Measurements from ENCODE around the gene ABHD17B.
"Not testable (repeated sequence)": the region's sequence is repeated elsewhere in the genome, so short reads cannot be mapped to it uniquely, and the experiment has no call there.

ABHD17B gene

DNA sequence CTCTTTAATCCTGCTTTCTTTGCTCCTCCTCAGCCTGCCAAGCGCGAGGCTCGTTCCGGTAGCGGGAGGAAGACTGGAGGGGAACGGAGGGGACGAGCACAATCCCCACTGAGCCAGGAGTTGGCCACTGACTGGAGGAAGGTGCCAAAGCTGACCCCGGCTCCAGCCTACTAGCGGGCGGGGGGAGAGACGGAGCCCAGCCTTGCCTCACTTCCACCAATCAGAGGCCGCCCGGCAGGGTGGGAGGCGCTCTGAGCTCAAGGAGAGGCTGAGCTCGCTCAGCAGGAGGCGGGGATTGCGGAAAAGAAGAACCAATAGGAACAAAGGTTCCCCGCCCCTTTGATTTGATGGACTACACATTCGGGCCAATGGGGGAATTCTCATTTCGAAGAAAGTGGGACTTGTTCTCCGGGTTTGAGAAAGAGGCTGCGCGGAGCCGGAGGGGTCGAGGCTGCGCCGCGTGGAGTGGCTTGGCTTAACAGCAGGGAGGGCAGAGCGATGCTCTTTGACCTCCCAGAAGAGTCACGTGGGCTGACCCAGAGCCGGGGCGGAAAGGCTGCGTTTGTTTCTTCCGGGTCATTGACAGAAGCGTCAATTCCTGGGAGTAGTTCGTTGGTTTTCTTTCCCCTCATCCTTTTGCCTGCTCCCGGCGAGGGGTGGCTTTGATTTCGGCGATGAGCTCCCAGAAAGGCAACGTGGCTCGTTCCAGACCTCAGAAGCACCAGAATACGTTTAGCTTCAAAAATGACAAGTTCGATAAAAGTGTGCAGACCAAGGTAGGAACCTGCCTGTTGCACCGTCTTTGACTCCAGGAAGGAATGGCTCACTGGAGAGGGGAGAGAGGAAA lies at the start of gene ABHD17B, which contains the start of gene C9orf85:
Gene ABHD17B (minus strand): TSS at position 133 of the 847 bp plus-strand sequence. CDS start 36,113 bp downstream, outside the sequence.
Gene C9orf85 (plus strand): TSS at position 579 of the 847 bp plus-strand sequence. CDS start 96 bp downstream, at position 675.
- DNase-seq, result peak; percentile 99

DNA sequence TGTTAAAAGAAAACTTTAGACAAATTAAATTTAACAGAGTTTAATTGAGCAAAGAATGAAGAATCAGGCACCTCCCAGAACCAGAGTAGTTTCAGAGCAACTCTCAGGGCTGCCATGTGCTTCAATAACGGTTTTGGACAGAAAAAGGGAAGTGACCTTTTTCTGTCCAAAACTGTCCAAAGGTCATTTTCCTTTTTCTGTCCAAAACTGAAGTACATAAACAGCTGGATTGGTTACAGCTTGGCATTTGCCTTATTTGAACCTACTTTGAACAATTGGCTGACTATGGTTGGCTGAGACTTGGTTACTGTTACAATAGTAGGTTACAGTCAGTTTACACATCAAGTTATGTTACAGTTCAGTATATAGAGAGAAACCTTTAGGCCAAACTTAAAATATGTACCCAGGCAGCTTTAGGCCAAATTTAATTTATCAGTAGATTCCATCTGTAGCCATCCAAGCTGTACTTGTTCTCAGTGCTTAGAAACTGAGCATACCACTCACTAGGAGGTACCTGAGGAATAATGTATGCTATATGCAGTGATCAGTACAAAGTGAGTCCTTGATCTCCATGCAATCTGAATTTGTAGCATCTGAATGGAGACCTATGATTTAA lies 44.4 kb upstream of the ABHD17B start:
- no peak for DNase-seq

DNA sequence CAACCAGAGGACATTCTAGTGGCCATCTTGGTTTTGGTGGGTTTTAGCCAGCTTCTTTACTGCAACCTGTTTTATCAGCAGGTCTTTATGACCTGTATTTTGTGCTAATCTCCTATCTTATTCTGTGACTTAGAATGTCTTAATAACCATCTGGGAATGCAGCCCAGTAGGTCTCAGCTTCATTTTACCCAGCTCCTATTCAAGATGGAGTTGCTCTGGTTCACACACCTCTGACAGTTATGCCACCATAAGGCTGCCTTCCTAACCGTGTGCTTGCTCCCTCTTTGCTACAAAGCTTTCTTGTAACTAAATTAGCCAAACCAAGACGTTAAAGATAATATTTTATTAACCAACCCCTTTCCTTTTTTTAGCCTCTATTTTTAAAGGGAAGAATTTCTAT lies 43.7 kb upstream of the ABHD17B start:
- DNase-seq, result not testable (repeated sequence)

DNA sequence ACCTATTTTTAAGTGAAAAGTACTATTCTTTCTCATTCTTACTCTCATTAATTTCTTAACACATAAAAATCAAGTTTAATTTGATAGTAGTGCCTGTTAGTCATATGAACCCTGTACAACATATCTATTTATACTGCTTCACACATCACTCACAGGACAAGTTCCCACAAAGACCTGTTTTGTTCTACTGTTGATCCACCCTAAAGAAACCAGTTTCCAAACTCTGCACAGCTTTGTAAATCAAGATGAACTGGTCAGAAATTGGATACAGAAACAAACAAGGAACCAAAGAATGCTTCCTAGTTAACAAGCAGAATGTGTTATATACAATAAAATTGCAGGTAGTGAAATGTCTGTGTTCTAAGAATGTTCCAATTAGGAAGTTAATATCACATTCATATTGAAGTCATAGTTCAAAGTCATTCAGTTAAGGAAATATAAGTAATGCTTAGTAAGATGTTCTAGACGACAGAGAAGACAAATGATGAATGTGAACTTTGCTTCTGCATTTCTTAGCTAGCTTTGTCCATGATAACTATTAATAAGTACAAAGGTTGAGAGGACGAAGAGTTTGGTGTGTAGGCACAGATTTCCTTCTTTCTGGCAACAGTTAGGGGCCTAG lies 33.9 kb upstream of the ABHD17B start:
- DNase-seq, result no peak

DNA sequence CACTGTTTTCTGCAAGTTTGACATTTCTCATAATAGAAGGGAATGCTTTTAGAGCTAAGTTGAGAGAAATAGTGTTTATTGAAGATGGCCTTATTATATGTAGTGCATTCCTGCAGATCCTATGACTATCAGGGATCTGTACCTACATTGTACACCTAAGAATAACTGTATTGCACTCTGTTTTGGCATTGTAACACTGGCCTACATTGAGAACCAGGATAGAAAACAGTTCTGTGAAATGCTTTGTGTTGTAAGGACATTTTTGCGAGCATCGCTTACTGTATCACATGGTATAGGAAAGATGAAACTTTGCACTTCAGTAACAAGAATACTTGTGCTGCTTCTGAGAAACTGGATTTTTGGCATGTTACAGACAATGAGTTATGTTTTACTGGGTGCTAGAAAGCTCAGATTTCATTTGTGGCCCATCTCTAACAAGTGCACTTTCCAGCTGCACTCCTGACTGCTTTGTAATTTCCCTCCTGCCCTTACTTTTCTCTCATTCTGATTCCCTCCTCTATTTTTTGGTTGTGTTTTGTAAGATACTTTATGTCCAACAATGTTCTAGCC lies 31.1 kb upstream of the ABHD17B start:
- no peak for DNase-seq

DNA sequence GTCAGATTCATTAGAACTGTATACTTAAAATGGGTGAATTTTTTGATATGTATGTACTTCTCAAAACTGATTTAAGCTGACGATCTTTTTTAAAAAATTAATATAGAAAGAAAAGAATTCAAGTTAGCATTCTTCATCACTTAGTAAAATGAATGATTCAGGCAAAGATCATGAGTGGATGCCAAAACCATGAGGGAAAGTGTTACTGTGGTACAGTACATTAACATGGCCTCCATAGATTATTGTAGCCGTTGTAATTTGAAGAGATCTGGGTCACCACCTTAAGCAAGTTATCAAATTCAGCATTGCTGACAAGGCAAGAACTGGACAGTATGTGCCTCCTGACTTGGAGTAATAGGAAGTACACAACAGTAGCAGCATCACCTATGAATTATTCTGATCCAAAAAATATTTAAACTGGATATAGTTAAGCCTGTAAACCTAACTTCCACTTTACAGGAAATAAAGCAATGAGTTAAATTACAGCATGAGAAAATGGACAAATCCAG lies 30.1 kb upstream of the ABHD17B start:
- DNase-seq, result no peak

DNA sequence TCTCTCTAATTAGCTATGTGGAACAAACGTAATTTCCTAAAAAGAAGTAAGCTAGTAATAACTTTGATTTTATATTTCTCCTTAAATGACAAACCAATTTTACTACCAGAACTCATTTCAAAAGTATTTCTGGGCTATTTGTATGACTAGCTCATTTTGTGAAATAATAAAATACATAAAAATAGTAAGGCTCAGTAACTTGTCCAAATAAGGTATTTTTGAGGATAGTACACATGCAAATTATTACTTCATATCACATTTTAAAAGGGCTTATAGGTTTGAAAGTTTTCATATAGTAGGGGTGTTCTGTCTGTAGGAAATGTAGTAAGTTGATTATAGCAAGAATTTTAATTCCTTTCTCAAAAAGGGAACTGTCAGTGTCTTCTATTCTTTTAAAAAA lies 26.9 kb upstream of the ABHD17B start:
- no peak for DNase-seq

DNA sequence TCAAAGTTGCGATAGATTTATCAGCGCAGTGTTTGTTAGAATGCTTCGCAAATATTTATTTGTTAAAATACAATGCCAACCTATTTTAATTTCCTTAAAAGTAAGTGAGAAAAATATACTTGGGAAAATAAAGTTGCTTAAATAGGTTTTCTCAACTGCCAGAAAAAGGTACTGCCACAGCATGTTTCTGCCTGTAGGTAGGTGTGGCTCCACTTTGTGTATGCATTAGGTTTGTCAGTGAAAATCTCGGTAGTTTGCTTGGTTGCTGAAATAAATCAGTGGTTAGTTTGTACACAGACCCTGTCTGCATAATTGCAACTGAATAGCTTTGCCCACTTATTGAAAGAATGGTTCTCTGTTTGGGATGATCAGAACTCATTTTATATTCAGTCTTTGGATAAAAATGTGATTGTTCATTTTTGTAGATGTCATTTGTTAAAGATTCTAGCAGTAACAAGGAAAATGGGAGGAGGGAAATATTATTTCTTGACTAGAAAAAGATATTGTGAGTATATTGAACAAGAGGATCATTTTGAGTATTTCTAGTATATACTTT lies 26.2 kb upstream of the ABHD17B start:
- no peak for DNase-seq

DNA sequence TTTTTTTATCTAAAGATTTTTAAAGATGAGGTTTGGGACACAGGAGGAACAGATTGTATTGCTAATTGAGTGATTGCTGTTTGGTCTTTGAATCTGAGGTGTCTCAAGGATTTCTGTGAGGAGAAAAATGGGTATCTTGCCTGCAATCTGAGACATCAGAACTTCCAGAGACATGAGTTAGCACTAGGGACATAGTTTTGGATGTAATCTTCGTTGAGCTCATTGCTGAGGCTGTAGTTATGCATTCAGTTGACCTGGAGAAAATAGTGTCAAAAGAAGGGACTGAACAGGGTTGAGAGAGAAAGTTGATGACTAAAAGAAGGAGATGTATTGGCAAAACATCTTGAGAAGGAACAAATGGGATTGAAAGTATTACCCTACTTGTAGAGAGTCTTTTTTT lies 25.1 kb upstream of the ABHD17B start:
- DNase-seq, result no peak

DNA sequence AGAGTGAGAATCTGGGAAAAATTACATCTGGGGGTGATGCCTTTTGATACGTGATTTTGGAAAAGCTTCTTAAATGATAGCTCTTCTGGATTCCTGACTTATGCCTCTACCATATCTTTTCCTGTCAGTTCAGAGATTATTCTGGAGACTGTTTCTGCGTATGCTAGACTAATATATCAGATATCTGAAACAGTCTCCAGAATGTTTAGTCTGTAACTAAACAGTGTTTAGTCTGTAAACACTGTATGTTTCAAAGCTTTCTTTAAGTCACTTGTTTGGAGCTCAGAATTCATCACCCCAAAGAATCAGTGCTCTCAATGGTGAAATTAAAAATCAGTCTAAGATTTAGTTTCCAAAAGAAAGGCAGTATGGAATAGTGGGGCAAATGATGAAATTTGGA lies 20.2 kb upstream of the ABHD17B start:
- no peak for DNase-seq

DNA sequence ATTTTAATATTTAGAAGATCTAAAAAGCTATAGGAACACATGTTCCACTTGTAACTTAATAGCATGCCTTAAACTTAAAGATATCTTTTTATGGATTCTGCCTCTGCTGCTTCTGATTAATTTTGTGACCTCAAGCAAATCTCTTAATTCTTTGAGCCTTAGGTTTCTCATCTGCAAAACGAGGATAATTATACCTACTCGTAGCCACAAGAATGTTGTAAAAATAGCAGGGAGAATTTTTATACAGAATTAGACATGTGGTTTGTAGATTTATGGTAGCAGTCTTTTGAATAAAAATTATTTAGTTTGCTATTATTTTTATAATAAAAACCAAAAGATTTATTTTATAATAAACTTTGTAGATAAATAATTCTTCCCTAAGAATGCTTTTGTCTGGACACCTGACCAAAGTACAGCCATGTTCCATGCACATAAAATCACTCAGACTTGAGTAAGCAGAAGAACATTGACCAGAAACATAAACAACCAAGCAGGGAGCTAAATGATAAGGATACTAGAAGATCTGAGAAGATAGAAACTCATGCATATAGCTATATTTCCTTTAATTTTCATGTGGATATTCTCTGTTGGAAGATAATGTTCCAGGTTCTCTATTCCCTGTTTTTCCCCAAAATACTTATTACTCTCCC lies 18.9 kb upstream of the ABHD17B start:
- no peak for DNase-seq

DNA sequence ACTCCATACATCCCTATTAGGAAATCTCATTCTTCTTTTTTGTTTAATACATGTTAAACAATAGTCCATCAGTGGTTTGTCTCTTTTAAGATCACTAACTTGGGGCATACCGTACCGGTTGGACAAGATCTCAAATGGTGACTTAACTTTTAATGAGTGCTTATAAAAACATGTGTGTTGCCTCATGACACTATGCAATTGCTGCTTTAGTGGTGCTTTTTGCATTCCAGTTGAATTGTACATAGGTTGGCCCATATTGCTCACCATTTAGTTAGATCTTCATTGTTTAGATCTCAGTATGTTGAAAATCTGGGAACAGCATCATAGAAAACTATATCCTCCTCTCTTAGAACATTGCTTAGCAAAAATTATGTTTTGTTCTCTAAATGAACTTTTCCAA lies 18.2 kb upstream of the ABHD17B start:
- no peak for DNase-seq

DNA sequence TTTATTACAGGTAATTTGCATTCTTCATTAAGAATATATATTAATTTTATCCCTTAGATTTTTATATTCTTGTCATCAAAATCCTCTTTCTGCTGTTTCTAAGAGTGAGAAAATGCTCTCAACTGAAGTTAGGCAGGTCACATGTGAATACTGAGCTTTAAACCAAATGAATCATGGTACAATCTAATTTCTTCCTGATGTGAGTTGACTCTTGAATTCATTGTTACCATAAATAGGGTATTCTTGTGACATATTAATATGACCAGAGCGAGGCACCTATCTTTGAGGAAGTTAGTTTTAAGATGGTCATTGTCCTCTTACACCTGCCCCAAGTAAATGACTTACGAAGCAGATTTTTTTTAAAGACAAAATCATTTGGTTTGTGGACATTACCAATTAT lies 17.8 kb upstream of the ABHD17B start:
- no peak for DNase-seq

DNA sequence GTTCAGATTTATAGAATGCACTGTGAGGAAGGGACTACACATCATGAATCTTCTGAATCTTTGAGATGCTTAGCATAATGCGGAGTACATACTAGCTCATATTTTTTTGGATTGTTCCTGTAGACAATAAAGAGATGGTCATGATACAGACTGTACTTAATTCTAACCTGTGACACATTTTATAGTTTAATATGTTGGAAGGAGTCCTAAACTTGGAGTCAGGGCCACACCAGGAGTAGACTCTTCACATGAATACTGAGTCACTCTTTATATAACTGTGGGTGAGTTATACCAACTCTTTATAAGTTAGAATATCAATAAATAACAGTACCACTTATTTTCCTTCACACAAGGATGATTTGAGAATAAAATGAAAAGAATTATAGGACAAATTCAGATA lies 17.4 kb upstream of the ABHD17B start:
- DNase-seq, result no peak

DNA sequence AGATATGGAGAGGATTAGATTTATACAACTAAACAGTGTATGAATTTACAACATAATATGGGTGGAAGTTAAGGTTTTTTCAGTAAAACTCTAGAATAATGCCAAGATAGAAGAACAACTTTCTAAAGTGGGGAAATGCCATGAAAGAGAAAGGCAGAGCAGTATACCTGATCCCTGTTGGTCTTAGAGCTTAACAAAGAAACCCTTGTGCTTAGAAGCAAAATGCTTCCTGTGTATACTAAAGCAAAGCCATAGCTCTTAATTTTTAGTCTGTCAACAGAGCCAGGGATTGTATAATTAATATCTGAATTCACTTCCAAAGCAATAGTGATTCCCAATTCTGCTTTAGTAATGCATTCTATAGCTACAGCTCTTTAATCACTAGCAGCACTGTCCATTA lies 14.8 kb upstream of the ABHD17B start:
- no peak for DNase-seq

DNA sequence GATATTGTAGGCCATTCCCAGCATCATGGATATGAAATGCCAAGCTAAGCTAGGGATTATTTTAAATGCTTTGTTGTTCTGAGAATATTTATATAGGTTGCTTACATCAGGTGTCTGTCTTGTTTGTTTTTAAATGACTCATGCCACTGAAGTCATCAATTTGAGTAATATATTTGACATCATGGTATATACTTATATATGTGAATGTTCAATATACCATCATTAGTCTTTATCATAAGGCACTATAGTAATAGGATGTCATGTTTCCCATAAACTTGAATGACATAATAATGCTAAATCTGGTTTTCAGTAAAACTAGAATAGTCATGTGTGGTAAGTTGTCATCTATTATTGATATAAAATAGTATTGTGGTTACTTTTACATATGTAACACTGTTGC lies 13.6 kb upstream of the ABHD17B start:
- no peak for DNase-seq

DNA sequence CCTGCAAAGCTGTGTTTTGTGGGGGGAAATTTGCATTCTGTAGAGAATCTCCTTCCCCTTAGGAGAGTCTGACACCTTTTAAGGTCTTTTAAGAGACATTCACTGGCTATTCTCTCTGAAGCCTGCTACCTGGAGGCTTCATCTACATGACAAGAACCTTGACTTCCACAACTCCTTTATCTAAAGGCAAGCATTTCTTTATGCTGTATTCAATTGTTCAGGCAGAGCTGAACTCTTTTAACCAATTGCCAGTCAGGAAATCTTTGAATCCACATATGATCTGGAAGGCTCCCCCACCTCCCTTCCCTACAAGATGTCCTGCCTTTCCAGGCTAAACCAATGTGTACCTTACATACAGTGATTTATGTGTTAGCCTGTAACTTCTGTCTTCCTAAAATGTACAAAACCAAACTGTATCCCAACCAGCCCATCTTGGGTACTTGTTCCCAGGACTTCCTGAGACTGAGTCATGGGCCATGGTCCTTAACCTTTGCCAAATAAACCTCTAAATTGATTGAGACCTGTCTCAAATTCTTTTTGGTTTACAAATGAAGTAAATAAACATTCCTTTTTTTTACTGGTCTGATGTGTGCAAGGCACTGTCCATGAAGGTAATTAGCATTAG lies 10.3 kb upstream of the ABHD17B start:
- no peak for DNase-seq

DNA sequence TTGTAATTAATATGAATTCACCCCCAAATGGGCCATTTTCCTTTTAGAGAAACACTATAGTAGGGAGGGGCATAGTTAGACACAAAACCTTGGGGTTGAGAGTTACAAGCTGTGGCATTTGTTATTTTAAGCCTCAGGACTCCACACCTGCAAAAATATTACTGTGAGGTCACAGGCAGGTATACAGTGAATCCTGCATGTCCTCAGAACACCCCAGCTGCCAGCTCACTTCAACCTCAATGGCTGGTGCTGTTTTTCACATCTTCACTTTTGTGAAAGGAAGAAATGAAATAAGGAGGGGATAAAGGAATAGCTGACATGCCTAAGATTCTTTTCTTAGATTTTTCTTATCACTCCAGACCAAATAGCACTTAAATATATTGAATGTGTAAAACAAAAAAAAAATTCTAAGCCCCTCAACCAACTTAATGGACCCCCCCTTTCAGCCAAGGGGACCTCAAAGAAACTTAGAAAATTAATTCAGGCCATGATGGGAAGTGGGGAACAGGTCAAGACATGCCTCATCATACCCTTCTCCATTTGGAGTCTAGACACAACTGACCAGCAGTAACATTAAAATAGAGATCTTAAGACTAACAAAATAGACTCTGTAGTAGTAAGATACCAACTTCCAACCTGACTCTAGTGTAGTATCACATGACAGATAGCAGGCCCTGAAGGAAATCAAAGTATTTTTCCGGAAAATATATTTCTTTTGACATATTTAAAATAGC lies 9.6 kb upstream of the ABHD17B start:
- DNase-seq, result no peak

DNA sequence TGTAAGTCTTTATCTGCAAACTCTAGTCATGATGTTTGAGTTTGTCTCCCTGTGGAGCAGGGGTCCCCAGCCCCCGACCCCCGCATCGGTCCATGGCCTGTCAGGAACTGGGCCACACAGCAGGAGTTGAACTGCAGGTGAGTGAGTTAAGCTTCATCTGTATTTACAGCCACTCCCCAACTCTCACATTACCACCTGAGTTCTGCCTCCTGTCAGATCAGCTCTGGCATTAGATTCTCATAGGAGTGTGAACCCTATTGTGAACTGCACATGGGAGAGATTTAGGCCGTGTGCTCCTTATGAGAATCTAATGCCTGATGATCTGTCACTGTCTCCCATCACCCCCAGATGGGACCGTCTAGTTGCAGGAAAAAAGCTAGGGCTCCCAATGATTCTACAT lies 7.4 kb upstream of the ABHD17B start:
- no peak for DNase-seq

DNA sequence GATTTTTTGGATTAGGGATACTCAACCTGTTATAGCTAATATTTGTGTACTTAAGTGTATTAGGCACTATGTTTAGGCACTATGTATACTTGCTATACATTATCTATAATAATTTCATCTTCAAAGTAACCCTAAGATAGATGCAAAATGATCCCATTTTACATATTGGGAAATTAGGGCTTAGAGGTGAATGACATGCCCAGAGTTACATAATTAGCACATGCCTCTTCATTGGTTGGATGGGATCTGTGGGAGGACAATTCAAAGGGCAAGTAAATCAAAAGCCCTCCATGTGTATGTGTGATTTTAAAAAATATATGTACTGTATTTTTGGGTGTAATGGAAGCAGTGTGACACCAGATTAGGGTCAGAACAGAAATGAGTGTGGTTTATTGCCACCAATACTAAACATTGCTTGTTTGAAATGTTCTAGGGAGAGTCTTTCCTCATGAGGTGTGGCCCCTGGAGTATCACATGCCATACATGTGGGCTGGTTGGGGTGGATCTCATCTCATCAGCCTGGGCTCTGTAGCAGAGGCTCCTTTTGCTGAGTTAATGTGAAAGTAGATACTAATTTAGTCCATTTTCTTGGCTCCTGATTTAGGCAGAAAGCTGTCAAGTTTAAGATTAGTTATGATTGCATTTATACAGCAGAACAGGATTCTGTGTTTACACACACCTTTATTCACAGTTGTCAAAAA lies 6.0 kb upstream of the ABHD17B start:
- DNase-seq, result peak; percentile 77

DNA sequence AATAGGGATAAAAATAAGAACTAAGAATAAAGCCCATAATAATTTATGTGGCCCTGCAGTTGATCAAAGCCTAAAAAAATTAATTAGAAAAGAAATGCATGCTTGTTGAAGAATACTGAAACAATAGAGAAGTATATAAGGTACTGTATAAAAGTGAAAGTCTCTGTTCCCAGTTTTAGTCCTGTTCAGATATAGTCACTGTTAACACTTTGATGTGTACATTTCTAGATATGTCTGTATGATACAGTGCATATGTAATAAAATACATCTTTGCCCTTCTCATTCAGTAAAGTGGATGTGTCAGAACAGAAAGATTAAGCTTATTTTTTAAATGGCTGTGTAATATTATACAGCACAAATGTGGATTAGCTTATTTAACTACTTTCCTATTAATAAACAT lies 4.5 kb upstream of the ABHD17B start:
- DNase-seq, result peak; percentile 46

Data from activated CD4-positive, alpha-beta T cell treated with anti-CD3 and anti-CD28 coated beads, Interleukin-2, amount 50 U/mL, for 16 hours (primary cell).